NB4 (cell line): Measurements from ENCODE around the gene PCDHGA8.

Source experiments
- CTCF ChIP-seq: IDR thresholded peaks from one replicate; pipeline ENCODE4 v1.5.1; 2012; ENCODE audit warnings: low read depth, low read length
- POLR2A ChIP-seq: IDR thresholded peaks from 2 replicates; pipeline ENCODE4 v1.6.1; 2011; ENCODE audit warnings: mild to moderate bottlenecking; ENCODE audit not compliant: insufficient read length; ENCODE audit errors: extremely low read depth

DNA sequence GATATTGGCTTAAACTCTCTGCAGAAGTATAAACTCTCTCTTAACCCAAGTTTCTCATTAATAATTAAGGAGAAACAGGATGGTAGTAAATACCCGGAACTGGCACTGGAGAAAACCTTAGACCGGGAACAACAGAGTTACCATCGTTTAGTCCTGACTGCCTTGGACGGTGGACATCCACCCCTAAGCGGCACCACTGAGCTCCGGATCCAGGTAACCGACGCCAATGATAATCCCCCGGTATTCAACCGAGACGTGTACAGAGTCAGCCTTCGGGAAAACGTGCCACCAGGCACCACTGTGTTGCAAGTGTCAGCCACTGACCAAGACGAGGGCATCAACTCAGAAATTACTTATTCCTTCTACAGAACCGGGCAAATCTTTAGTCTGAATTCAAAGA, 6.2 kb downstream of the PCDHGA8 start:
- TF ChIP-seq POLR2A (no peak), CTCF (no peak)
